ENCODE data around the gene MORN1. TPM values are rescaled to one million over a fixed set of nuclear protein-coding genes. Genes with fewer than 3 reads are reported as not detected.

Gene MORN1
- total and polyA plus RNA-seq, 8 donors: 4.7 to 9.3 (median 5.3) TPM

- H3K27me3 ChIP-seq: no peaks in the 10 kb centered on the region
- peak overlapping the region in 1 of 4 donors; percentile 5 for H3K4me3 ChIP-seq
- H3K4me1 ChIP-seq: peaks cover 0 to 3% (median 0%) of the 10 kb centered on the region in 3 donors
- intact Hi-C loops (cut with DNase I): no loop called here
- 77 to 80% methylated on average over 41 of the region's 41 CpGs for WGBS, 2 donors
- H3K36me3 ChIP-seq: no peaks in the 10 kb centered on the region
- no peak for TF ChIP-seq CTCF (IDR thresholded peaks at IDR 0.05)
- peak overlapping the region in 2 of 4 donors; percentile 50 to 55 for H3K27ac ChIP-seq
- no peak for FAIRE-seq
- peak in 3 of 4 donors; percentile 62 to 74 (median 71) for ATAC-seq
- H3K9me3 ChIP-seq: no peaks in the 10 kb centered on the region
- peak in 1 of 6 donors; percentile 70 for DNase-seq
Measured at GRCh38 chr1:2290595-2291510, 100.5 kb downstream of the MORN1 start.

DNA sequence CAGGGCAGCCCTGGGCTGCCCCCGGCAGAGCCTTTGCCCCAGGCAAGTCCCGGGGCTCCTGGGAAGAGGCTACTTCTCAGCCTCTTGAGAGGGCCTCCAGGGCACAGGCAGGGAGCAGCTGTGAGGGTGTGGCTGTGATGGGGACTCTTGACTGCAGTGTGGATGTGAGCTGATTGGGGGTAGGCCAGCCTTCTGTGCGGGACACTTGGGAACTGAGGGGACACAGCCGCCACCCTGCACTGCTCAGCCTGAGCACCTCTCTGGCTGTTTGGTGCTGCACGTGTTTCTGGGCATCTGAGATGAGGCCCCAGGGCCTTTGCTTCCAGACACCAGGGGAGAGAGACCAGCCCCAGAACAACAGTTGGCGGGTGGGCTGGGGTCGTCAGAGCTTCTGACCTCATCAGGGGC lies 101.2 kb downstream of the MORN1 start:
- intact Hi-C loops (cut with DNase I): no loop called here
- no peak overlapping the region for H3K4me3 ChIP-seq
- TF ChIP-seq CTCF (IDR thresholded peaks at IDR 0.05): no peak
- DNase-seq: no peak
- peak in 2 of 4 donors; percentile 10 to 11 for ATAC-seq
- peaks cover 0 to 3% (median 0%) of the 10 kb centered on the region in 3 donors for H3K4me1 ChIP-seq
- WGBS, 2 donors: 76 to 82% methylated on average over 7 of the region's 7 CpGs
- no peaks in the 10 kb centered on the region for H3K9me3 ChIP-seq
- H3K27ac ChIP-seq: peak overlapping the region in 2 of 4 donors; percentile 50 to 55
- no peaks in the 10 kb centered on the region for H3K36me3 ChIP-seq
- no peak for FAIRE-seq
- H3K27me3 ChIP-seq: no peaks in the 10 kb centered on the region

DNA sequence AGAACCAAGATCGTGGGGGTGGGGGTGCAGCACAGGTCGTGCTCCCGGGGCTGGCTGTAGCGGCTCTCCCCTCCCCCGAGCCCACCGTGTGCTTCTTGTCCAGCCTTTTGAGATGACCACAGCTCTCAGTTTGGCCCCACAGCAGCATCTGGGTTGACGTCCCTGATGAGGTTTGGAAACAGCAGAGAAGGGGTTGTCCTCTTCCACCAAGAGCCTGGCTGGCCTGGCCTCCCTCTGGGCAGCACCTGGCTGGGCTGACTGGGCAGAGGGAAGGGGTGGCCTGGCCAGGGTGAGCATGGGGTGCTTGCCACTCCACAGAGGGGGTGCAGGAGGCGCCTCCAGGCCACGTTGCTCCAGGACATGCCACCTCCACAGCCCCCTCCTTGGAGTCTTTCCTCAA lies 101.7 kb downstream of the MORN1 start:
- FAIRE-seq: no peak
- peaks cover 0 to 3% (median 0%) of the 10 kb centered on the region in 3 donors for H3K4me1 ChIP-seq
- no peaks in the 10 kb centered on the region for H3K36me3 ChIP-seq
- 79 to 88% methylated on average over 9 of the region's 9 CpGs for WGBS, 2 donors
- no peaks in the 10 kb centered on the region for H3K9me3 ChIP-seq
- no peak overlapping the region for H3K4me3 ChIP-seq
- DNase-seq: no peak
- no peak overlapping the region for H3K27ac ChIP-seq
- no peak for TF ChIP-seq CTCF (IDR thresholded peaks at IDR 0.05)
- ATAC-seq: no peak
- intact Hi-C loops (cut with DNase I): no loop called here
- H3K27me3 ChIP-seq: no peaks in the 10 kb centered on the region

DNA sequence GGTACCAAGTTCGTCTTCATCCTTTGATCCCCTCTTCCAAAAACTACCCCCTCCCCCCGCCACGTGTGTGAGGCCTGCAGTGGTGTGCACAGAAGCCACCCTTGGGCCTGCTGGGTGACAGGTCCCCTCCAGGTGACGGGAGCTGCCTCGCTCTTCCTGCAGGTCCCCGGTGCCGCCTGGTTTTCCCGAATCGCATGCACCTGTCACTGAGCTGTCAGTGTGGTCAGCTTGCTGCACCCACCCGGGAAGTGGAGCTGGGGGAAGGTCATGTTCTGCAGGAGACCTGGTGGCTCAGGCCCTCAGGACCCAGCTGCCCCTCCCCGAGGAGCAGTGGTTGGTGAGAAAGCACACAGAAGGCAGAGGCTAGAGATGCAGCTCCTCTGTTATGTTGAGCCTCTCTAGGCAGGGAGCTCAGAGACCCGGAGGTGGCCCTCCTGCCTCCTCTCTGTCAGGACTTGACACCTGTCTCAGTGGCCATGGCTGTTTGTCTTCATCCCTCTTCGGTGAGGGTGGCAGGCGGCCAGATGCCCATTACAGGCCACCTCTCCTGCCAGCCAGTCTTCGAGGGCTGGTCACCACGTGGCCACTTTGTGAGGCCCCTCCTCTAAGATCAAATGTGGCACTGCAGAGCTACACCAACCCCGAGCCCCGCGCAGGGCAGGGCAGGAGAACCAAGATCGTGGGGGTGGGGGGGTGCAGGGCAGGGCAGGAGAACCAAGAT lies 102.4 kb downstream of the MORN1 start:
- Histone ChIP-seq H3K9me3 (no peaks in the 10 kb centered on the region), H3K27ac (no peak overlapping the region), H3K4me1 (peaks cover 0 to 3% (median 0%) of the 10 kb centered on the region in 3 donors), H3K27me3 (no peaks in the 10 kb centered on the region), H3K36me3 (no peaks in the 10 kb centered on the region), H3K4me3 (no peak overlapping the region)
- ATAC-seq (no peak), DNase-seq (no peak), FAIRE-seq (no peak)
- no peak for TF ChIP-seq CTCF (IDR thresholded peaks at IDR 0.05)
- 80 to 83% methylated on average over 20 of the region's 20 CpGs for WGBS, 2 donors
- intact Hi-C loops (cut with DNase I): no loop called here

Data from pancreas (tissue), 10 donors.